ENCODE measurements around the gene PDK1. TPM values are rescaled to one million over a fixed set of nuclear protein-coding genes. Genes with fewer than 3 reads are reported as not detected.

PDK1 gene
- total RNA-seq, 1 donor from 2014 or later = 14.8 TPM

DNA sequence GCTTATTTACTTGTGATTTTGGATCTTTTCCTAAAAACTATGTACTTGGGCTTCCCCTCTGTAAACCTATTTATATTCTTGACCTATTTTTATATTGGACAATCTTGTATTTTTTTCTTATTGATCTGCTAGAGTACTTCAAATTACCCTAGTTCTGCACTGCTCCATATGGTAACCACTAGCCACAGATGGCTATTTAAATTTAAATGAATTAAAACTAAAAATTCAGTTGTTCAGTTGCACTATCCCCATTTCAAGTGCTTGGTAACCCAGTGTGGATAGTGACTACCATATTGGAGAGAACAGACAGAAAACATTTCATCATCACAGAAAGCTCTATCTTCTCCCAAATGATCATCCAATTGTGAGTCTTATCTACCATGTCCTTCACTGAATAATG, 74.3 kb downstream of the PDK1 start:
- no peaks in the 10 kb centered on the region for H3K4me1 Mint-ChIP-seq
- H3K27ac Mint-ChIP-seq = no peak overlapping the region
- DNase-seq = no peak
- CTCF ChIA-PET = no interaction called here
- POLR2A ChIA-PET = no interaction called here
- no peaks in the 10 kb centered on the region for H3K27me3 Mint-ChIP-seq
- no peak for ATAC-seq (ENCODE audit: low read depth)
- peaks cover 4% of the 10 kb centered on the region for H3K9me3 Mint-ChIP-seq
- intact Hi-C loops (cut with micrococcal nuclease) = no loop called here
- TF ChIP-seq, protein P1, sequence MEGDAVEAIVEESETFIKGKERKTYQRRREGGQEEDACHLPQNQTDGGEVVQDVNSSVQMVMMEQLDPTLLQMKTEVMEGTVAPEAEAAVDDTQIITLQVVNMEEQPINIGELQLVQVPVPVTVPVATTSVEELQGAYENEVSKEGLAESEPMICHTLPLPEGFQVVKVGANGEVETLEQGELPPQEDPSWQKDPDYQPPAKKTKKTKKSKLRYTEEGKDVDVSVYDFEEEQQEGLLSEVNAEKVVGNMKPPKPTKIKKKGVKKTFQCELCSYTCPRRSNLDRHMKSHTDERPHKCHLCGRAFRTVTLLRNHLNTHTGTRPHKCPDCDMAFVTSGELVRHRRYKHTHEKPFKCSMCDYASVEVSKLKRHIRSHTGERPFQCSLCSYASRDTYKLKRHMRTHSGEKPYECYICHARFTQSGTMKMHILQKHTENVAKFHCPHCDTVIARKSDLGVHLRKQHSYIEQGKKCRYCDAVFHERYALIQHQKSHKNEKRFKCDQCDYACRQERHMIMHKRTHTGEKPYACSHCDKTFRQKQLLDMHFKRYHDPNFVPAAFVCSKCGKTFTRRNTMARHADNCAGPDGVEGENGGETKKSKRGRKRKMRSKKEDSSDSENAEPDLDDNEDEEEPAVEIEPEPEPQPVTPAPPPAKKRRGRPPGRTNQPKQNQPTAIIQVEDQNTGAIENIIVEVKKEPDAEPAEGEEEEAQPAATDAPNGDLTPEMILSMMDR (IDR thresholded peaks at IDR 0.05) = no peak
- peaks cover 4% of the 10 kb centered on the region for H3K36me3 Mint-ChIP-seq (ENCODE audit: low read depth)
- H3K4me3 Mint-ChIP-seq = no peak overlapping the region

DNA sequence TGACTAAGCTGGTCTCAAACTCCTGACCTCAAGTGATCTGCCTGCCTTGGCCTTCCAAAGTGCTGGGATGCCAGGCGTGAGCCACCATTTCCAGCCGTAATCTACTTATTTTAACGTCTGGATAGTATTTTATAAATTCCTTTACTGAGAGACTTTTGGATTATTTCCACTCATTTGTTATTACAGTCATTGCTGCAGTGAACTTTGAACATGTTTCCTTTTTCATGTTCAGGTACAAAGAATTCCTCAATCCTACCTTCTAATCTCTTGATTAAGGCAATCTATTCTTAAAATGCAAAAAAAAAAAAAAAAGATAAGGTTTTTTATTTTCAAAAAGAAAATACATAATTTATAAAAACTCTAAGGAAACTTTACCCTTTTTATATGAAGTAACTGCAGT, 78.6 kb downstream of the PDK1 start:
- Mint-ChIP-seq H3K27me3 (no peaks in the 10 kb centered on the region), H3K4me3 (no peak overlapping the region), H3K36me3 (ENCODE audit: low read depth) (peaks cover 1% of the 10 kb centered on the region), H3K27ac (no peak overlapping the region), H3K9me3 (peaks cover 4% of the 10 kb centered on the region), H3K4me1 (no peaks in the 10 kb centered on the region)
- CTCF ChIA-PET = no interaction called here
- POLR2A ChIA-PET = no interaction called here
- TF ChIP-seq, protein P1 (IDR thresholded peaks at IDR 0.05) = no peak
- ATAC-seq (ENCODE audit: low read depth) (no peak), DNase-seq (no peak)
- intact Hi-C loops (cut with micrococcal nuclease) = no loop called here

DNA sequence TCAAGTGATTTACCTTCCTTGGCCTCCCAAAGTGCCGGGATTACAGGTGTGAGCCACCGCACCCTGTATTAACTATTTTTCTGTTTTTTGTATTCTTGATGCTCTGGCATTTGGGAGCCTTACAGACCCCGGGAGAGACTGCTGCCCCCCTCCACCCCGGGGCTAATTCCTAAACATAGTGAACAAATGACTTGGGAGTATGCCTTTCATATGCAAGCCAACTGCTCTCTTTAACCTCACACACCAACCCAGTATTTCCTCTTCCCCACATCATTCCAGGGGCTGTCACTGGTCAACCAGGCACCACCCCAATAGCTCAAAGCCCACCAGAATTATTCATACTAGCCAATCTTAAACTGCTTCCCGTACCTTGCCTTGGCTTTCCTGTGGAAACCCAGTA, 79.7 kb downstream of the PDK1 start:
- TF ChIP-seq, protein P1 (IDR thresholded peaks at IDR 0.05) = no peak
- Mint-ChIP-seq H3K4me3 (no peak overlapping the region), H3K27ac (no peak overlapping the region), H3K9me3 (peaks cover 4% of the 10 kb centered on the region), H3K27me3 (no peaks in the 10 kb centered on the region), H3K4me1 (no peaks in the 10 kb centered on the region), H3K36me3 (ENCODE audit: low read depth) (no peaks in the 10 kb centered on the region)
- ChIA-PET POLR2A (no interaction called here), CTCF (no interaction called here)
- ATAC-seq (ENCODE audit: low read depth) = no peak
- DNase-seq = no peak
- intact Hi-C loops (cut with micrococcal nuclease) = no loop called here

DNA sequence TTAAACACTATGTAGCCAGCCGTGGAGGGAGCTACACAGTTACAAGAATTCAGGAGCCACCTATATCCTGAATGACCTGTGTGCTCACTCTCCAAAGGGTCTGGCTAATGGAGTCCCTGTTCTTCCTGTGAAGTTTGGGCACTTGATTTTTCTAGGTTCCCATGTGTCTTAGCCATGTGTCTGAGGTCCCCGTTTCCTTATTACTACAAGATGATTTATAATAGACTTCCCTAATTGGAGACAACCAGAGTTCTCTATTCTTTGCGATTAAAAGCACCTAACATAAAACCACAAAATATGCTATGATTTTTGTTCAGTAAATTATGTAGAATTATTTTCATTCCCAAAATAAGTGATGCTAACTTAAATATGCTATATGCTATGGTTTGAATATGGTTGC, 83.4 kb downstream of the PDK1 start:
- CTCF ChIA-PET = no interaction called here
- H3K27me3 Mint-ChIP-seq = no peaks in the 10 kb centered on the region
- no peak overlapping the region for H3K27ac Mint-ChIP-seq
- no peaks in the 10 kb centered on the region for H3K9me3 Mint-ChIP-seq
- intact Hi-C loops (cut with micrococcal nuclease) = no loop called here
- POLR2A ChIA-PET = no interaction called here
- H3K4me1 Mint-ChIP-seq = no peaks in the 10 kb centered on the region
- DNase-seq = no peak
- H3K4me3 Mint-ChIP-seq = no peak overlapping the region
- ATAC-seq (ENCODE audit: low read depth) = no peak
- H3K36me3 Mint-ChIP-seq (ENCODE audit: low read depth) = no peaks in the 10 kb centered on the region
- TF ChIP-seq, protein P1 (IDR thresholded peaks at IDR 0.05) = no peak

DNA sequence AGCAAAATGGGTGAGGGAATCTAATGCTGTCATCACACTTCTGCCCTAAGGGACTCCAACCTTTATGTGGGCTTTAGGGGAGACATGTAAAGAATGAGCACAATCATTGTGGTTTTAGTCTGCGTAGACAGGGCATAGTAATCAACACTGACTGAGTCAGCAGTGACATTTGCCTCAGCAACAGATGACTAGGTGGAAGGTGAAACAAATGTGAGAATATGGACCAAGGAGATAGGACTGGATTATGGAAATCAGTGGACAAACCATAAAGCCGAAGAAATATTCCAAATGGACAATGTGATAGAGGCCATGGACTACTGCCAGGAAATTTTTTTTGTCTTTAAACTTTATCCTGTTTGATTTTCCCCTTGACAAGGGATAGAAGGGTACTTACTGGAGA, 83.9 kb downstream of the PDK1 start:
- intact Hi-C loops (cut with micrococcal nuclease) = no loop called here

More for the DNA sequence above, 83.9 kb downstream of the PDK1 start:
- DNase-seq (no peak), ATAC-seq (ENCODE audit: low read depth) (no peak)
- CTCF ChIA-PET = no interaction called here
- Mint-ChIP-seq H3K27ac (no peak overlapping the region), H3K4me1 (no peaks in the 10 kb centered on the region), H3K36me3 (ENCODE audit: low read depth) (no peaks in the 10 kb centered on the region), H3K4me3 (no peak overlapping the region), H3K27me3 (no peaks in the 10 kb centered on the region), H3K9me3 (no peaks in the 10 kb centered on the region)
- POLR2A ChIA-PET = no interaction called here
- TF ChIP-seq, protein P1 (IDR thresholded peaks at IDR 0.05) = no peak
